ENCODE results near the gene SMIM28.
"Not testable (repeated sequence)": the region's sequence is repeated elsewhere in the genome, so short reads cannot be mapped to it uniquely, and the experiment has no call there.

SMIM28 gene

GRCh38 chr6:138346302-138347195, 31.2 kb upstream of the SMIM28 start:
- in situ Hi-C loops (cut with HindIII; ENCODE audit: low pct_unique_long_range_greater_than_20kb, low sequenced_read_pairs) = no loop called here
- DNase-seq (ENCODE audit: low read depth in 1 of 2, low spot score in 1 of 2) = no peak
- TF ChIP-seq JUND (IDR thresholded peaks at IDR 0.05; ENCODE audit: low read depth) = no peak

- no peak for DNase-seq (ENCODE audit: low read depth in 1 of 2, low spot score in 1 of 2)
- in situ Hi-C loops (cut with HindIII; ENCODE audit: low pct_unique_long_range_greater_than_20kb, low sequenced_read_pairs) = no loop called here
- TF ChIP-seq JUND (IDR thresholded peaks at IDR 0.05; ENCODE audit: low read depth) = no peak
Measured at GRCh38 chr6:138347864-138348263, 29.8 kb upstream of the SMIM28 start.

- no peak for DNase-seq (ENCODE audit: low read depth in 1 of 2, low spot score in 1 of 2)
- in situ Hi-C loops (cut with HindIII; ENCODE audit: low pct_unique_long_range_greater_than_20kb, low sequenced_read_pairs) = no loop called here
Measured at GRCh38 chr6:138349891-138350290, 27.8 kb upstream of the SMIM28 start.

DNA sequence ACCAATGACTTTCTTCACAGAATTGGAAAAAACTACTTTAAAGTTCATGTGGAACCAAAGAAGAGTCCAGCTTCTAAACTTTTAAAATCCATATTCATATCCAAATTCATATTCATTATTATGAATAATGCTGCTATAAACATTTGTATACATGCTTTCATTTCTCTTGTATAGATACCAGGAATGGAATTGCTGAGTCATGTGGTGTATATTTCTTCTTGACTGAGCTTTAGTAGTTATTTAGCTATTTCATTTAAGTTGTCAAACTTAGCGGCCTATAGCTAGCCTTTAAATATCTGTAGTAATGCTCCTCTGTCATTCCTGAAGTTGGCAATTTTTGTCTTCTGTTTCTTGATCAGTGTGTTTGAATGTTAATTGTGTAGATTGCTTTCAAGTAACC, 19.8 kb upstream of the SMIM28 start:
- no peak for TF ChIP-seq JUND (IDR thresholded peaks at IDR 0.05; ENCODE audit: low read depth)
- in situ Hi-C loops (cut with HindIII; ENCODE audit: low pct_unique_long_range_greater_than_20kb, low sequenced_read_pairs) = no loop called here
- no peak for DNase-seq (ENCODE audit: low read depth in 1 of 2, low spot score in 1 of 2)

More at GRCh38 chr6:138349891-138350290, 27.8 kb upstream of the SMIM28 start:
- TF ChIP-seq JUND (IDR thresholded peaks at IDR 0.05; ENCODE audit: low read depth) = no peak

GRCh38 chr6:138368684-138369083, 9.0 kb upstream of the SMIM28 start:
- in situ Hi-C loops (cut with HindIII; ENCODE audit: low pct_unique_long_range_greater_than_20kb, low sequenced_read_pairs); DNase-seq (ENCODE audit: low read depth in 1 of 2, low spot score in 1 of 2): not testable (repeated sequence)

DNA sequence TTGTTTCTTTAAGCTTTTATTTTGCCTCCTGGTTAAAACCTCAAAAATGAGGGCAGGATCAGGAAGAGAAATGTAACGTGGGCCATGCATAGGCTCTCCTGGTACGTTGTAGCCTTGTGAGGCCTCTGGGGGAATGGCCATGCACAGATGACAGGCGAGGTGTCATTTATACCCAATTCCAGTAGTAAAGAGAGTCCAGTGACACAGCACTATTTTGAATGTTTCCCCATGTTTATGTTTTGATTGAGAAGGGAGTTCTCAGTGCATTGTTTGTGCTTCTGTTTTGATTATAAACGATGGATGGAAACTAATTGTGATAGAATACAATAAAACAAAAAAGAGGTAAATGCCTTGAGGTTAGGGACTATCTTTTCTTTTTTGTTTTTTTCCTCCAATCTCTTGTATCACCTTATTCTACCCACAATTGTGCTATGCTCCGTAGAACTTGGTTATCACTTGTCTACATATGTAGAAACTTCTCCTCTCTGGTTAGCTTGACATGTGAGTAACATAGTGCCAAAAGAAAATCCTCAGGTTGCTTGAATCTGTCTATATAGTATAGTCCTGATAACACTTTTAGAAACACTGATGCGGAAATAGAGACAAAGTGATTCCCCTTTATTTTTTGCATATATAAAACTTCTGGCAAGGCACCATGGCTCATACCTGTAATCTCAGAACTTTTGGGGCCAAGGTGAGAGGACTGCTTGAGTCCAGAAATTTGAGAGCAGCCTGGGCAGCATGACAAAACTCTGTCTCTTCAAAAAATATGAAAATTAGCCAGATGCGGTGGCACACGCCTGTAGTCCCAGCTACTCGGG, 6.9 kb upstream of the SMIM28 start:
- DNase-seq (ENCODE audit: low read depth in 1 of 2, low spot score in 1 of 2) = no peak
- in situ Hi-C loops (cut with HindIII; ENCODE audit: low pct_unique_long_range_greater_than_20kb, low sequenced_read_pairs) = no loop called here
- TF ChIP-seq JUND (IDR thresholded peaks at IDR 0.05; ENCODE audit: low read depth) = no peak

DNA sequence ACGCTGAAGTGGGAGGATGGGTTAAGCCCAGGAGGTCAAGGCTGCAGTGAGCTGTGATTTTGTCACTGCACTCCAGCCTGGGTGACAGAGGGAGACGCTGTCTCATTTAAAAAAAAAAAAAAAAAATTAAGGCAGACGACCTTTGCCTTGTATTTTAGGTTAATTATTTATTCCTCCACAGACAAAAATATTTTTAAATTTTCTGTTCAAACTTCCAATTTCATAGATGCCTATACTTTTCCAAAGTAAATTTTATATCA, 6.3 kb upstream of the SMIM28 start:
- in situ Hi-C loops (cut with HindIII; ENCODE audit: low pct_unique_long_range_greater_than_20kb, low sequenced_read_pairs) = no loop called here
- no peak for TF ChIP-seq JUND (IDR thresholded peaks at IDR 0.05; ENCODE audit: low read depth)

GRCh38 chr6:138371720-138372119, 6.0 kb upstream of the SMIM28 start:
- DNase-seq (ENCODE audit: low read depth in 1 of 2, low spot score in 1 of 2) = no peak
- TF ChIP-seq JUND (IDR thresholded peaks at IDR 0.05; ENCODE audit: low read depth) = no peak
- in situ Hi-C loops (cut with HindIII; ENCODE audit: low pct_unique_long_range_greater_than_20kb, low sequenced_read_pairs) = no loop called here

More for the DNA sequence above, 6.3 kb upstream of the SMIM28 start:
- DNase-seq (ENCODE audit: low read depth in 1 of 2, low spot score in 1 of 2) = no peak

DNA sequence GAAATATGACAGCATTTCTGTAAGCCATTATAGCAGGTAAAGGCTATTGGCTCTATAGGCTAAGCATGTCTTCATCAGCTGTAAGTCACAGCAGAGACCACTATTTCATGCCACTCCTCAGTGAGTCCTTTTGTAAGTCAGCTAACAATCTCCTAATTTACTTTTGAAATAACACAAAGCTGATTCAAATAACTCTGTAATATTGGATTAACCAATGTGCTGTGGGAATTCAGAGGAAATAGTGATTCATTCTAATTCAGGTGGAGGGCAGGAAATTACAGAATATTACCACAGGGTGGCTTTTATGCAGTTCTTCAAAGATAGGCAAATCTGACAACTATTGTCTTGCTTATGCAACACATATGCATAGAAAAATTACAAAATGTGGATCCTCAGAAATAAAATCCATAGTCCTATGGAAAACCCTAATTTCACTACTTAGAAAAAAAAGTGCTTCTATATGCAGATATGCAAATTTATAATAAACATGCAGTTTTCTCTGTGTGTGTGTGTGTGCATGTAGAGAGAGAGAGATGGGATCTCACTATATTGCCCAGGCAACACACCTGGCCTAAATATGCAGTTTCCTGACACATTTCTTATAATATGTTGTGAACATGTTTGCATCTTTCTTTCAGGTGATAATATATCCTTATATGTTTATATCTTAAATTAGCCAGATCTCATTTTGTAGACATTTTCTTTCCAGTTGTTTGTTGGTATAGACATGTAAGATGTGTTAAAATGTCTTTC, 4.8 kb upstream of the SMIM28 start:
- TF ChIP-seq JUND (IDR thresholded peaks at IDR 0.05; ENCODE audit: low read depth) = no peak
- no peak for DNase-seq (ENCODE audit: low read depth in 1 of 2, low spot score in 1 of 2)
- in situ Hi-C loops (cut with HindIII; ENCODE audit: low pct_unique_long_range_greater_than_20kb, low sequenced_read_pairs) = no loop called here

DNA sequence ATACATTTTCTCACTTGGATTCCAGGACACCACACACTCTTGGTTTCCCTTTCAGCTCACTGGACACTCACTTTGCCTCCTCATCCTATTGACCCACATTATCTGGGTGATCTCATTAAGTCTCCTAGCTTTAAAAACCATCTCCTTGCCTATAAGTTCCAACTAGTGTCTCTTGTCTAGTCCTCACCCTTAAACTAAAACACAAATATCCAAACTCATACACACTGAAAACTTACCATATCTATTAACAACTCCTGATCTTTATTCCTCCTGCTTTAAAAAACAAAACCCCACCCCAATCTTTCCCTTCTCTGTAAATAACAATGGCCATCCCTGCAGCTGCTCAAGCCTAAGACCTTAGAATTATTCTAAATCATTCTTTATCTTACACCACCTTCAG, 3.5 kb upstream of the SMIM28 start:
- in situ Hi-C loops (cut with HindIII; ENCODE audit: low pct_unique_long_range_greater_than_20kb, low sequenced_read_pairs) = no loop called here
- TF ChIP-seq JUND (IDR thresholded peaks at IDR 0.05; ENCODE audit: low read depth) = no peak
- no peak for DNase-seq (ENCODE audit: low read depth in 1 of 2, low spot score in 1 of 2)

DNA sequence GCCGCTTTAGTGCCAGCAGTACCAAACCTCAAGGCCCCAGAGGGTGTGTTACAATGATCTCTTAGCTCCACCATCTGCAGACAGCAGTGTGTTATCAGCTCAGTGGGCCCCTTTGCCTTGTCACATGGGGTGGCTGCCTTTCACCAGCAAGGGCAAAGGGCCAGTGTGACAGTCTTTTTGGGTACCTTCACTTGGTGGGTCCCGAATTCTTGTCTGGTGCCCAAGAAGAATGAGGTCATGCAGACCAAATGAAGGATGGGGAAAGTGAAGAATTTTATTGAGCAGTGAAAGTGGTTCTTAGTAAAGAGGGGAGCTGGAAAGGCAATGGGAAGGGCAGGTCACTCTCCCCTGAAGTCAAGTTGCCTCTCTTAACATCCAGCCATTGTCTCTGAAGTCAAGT, 2.9 kb upstream of the SMIM28 start:
- in situ Hi-C loops (cut with HindIII; ENCODE audit: low pct_unique_long_range_greater_than_20kb, low sequenced_read_pairs) = no loop called here
- TF ChIP-seq JUND (IDR thresholded peaks at IDR 0.05; ENCODE audit: low read depth) = no peak
- DNase-seq (ENCODE audit: low read depth in 1 of 2, low spot score in 1 of 2) = no peak

- TF ChIP-seq JUND (IDR thresholded peaks at IDR 0.05; ENCODE audit: low read depth) = no peak
- no peak for DNase-seq (ENCODE audit: low read depth in 1 of 2, low spot score in 1 of 2)
- in situ Hi-C loops (cut with HindIII; ENCODE audit: low pct_unique_long_range_greater_than_20kb, low sequenced_read_pairs) = no loop called here
Measured at GRCh38 chr6:138377042-138377441, 663 bp upstream of the SMIM28 start.

DNA sequence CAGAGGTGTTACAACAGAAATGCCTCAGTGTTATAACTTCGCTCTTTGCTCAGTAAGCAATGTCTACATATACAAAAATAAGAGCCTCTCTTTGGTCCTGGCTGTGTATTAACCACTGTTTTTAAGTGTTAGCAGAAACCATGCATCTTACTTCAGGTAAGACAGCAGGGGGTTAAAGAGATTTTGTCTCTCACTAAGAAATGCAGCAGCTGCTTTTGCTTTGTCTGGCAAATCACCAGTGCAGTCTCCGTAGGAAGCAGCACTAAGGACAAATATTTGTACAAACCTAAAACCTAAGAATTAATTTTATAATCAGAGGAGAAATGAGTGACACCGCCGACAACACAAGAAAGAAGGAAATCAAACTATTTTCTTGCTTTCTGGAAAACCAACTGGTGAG, 758 bp downstream of the SMIM28 start:
- in situ Hi-C loops (cut with HindIII; ENCODE audit: low pct_unique_long_range_greater_than_20kb, low sequenced_read_pairs) = no loop called here
- no peak for DNase-seq (ENCODE audit: low read depth in 1 of 2, low spot score in 1 of 2)
- no peak for TF ChIP-seq JUND (IDR thresholded peaks at IDR 0.05; ENCODE audit: low read depth)

Data from T47D (cell line).